BE2C (cell line): Measurements from ENCODE around the gene NRL.

Experiments
- DNase-seq: peaks from one replicate; pipeline ENCODE4 v3.0.0-alpha.2; 2020
- H3K27me3 ChIP-seq: fragments of 250-450 bp; sonication (Bioruptor Pico); 2 replicates; pipeline ENCODE4 v1.5.1; 2020; ENCODE audit warnings: mild to moderate bottlenecking
- H3K36me3 ChIP-seq: fragments of 250-450 bp; sonication (Bioruptor Pico); 2 replicates; pipeline ENCODE4 v1.5.1; 2020; ENCODE audit warnings: mild to moderate bottlenecking
- H3K4me1 ChIP-seq: fragments of 250-450 bp; sonication (Bioruptor Pico); 2 replicates; pipeline ENCODE4 v1.5.1; 2020
- H3K4me3 ChIP-seq: 2 replicates; pipeline ENCODE4 v1.5.1; 2011; ENCODE audit warnings: low read depth, low read length
- H3K9me3 ChIP-seq: fragments of 250-450 bp; sonication (Bioruptor Pico); 2 replicates; pipeline ENCODE4 v1.5.1; 2020
- CTCF ChIP-seq: IDR thresholded peaks from 2 replicates; pipeline ENCODE4 v1.5.1; 2012; ENCODE audit warnings: mild to moderate bottlenecking, low read depth, low read length

NRL gene

GRCh38 chr14:24098229-24098926, 16.4 kb downstream of the NRL start:
- Histone ChIP-seq H3K36me3 (peaks cover 37% of the 10 kb centered on the region), H3K27me3 (no peaks in the 10 kb centered on the region), H3K4me1 (peaks cover 4% of the 10 kb centered on the region), H3K4me3 (no peak overlapping the region), H3K9me3 (no peaks in the 10 kb centered on the region)
- no peak for DNase-seq
- TF ChIP-seq CTCF, result no peak

- Histone ChIP-seq H3K27me3 (no peaks in the 10 kb centered on the region), H3K36me3 (peaks cover 29% of the 10 kb centered on the region), H3K9me3 (no peaks in the 10 kb centered on the region), H3K4me1 (peaks cover 5% of the 10 kb centered on the region), H3K4me3 (no peak overlapping the region)
- TF ChIP-seq CTCF, result no peak
- no peak for DNase-seq
Measured at GRCh38 chr14:24096545-24097181, 18.1 kb downstream of the NRL start.

GRCh38 chr14:24095271-24096068, 19.3 kb downstream of the NRL start:
- peaks cover 29% of the 10 kb centered on the region for H3K36me3 ChIP-seq
- no peaks in the 10 kb centered on the region for H3K27me3 ChIP-seq
- DNase-seq, result peak; percentile 90
- TF ChIP-seq CTCF, result no peak
- peaks cover 8% of the 10 kb centered on the region for H3K4me1 ChIP-seq
- H3K4me3 ChIP-seq, result peak overlapping the region; percentile 99
- H3K9me3 ChIP-seq, result no peaks in the 10 kb centered on the region

GRCh38 chr14:24094841-24095270, 19.9 kb downstream of the NRL start:
- DNase-seq, result no peak
- Histone ChIP-seq H3K36me3 (peaks cover 24% of the 10 kb centered on the region), H3K4me3 (peak overlapping the region; percentile 99), H3K4me1 (peaks cover 10% of the 10 kb centered on the region), H3K27me3 (no peaks in the 10 kb centered on the region), H3K9me3 (no peaks in the 10 kb centered on the region)
- TF ChIP-seq CTCF, result no peak

GRCh38 chr14:24093901-24094840, 20.6 kb downstream of the NRL start, which contains the start of gene PCK2:
PCK2 (plus strand) TSS chr14:24094311; CDS start chr14:24094406, 95 bp downstream.
- Histone ChIP-seq H3K4me1 (peaks cover 10% of the 10 kb centered on the region), H3K27me3 (no peaks in the 10 kb centered on the region), H3K36me3 (peaks cover 17% of the 10 kb centered on the region), H3K4me3 (peak within 1 kb of the TSS; percentile 99), H3K9me3 (no peaks in the 10 kb centered on the region)
- peak; percentile 11; the same call in 1 of the 2 replicates for TF ChIP-seq CTCF
- peak; percentile 98 for DNase-seq
